Activated B cell treated with CpG ODN at 0.5 μM for 24 hours (primary cell): Measurements from ENCODE around the gene PNPLA5. TPM values are rescaled to one million over a fixed set of nuclear protein-coding genes. Genes with fewer than 3 reads are reported as not detected.

Experiments used
- ATAC-seq: fragments of 200-7000 bp; cut with Tn5 transposase; one replicate; pipeline ENCODE4 v1.10.0; 2021; ENCODE audit warnings: low read depth, mild to moderate bottlenecking, moderate library complexity
- CTCF ChIA-PET: fragments of 350-600 bp; sonication (Branson Sonifier 250); formaldehyde crosslinking; loops from one replicate; lab custom pipeline; 2021; ENCODE audit warnings: antibody characterized with exemption; lab: Charles Lee
- POLR2A ChIA-PET: fragments of 350-600 bp; sonication (Branson Sonifier 250); formaldehyde crosslinking; loops from one replicate; lab custom pipeline; 2021; ENCODE audit warnings: antibody characterized with exemption; lab: Charles Lee
- DNase-seq: peaks from one replicate; pipeline ENCODE4 v3.0.0; 2022
- H3K27ac Mint-ChIP-seq: one replicate; pipeline ENCODE4 v1.8.0; 2020; ENCODE audit warnings: mixed read lengths
- H3K27me3 Mint-ChIP-seq: one replicate; pipeline ENCODE4 v1.8.0; 2021; ENCODE audit warnings: mixed read lengths
- H3K36me3 Mint-ChIP-seq: one replicate; pipeline ENCODE4 v1.8.0; 2021; ENCODE audit warnings: low read depth, mixed read lengths
- H3K4me1 Mint-ChIP-seq: one replicate; pipeline ENCODE4 v1.8.0; 2021; ENCODE audit warnings: mixed read lengths
- H3K4me3 Mint-ChIP-seq: one replicate; pipeline ENCODE4 v1.8.0; 2020; ENCODE audit warnings: mild to moderate bottlenecking, mixed read lengths
- H3K9me3 Mint-ChIP-seq: one replicate; pipeline ENCODE4 v1.8.0; 2020; ENCODE audit warnings: mixed read lengths
- CTCF ChIP-seq: fragments of 200-600 bp; IDR thresholded peaks from one replicate; pipeline ENCODE4 v1.8.0; 2022; ENCODE audit warnings: antibody characterized with exemption, mild to moderate bottlenecking
- intact Hi-C: fragments of 100-400 bp; cut with micrococcal nuclease; formaldehyde crosslinking; loops from one replicate; pipeline ENCODE4 v1.15.1; 2024
- total RNA-seq: library from RNA; stranded (reverse); gene quantifications from 2 replicates; pipeline ENCODE4 v1.2.3, GENCODE V29; 2022

Gene PNPLA5
- total RNA-seq, 1 donor from 2014 or later = not detected

- TF ChIP-seq CTCF = no peak
- Mint-ChIP-seq H3K27me3 (peaks cover 6% of the 10 kb centered on the region), H3K4me1 (no peaks in the 10 kb centered on the region), H3K36me3 (no peaks in the 10 kb centered on the region), H3K27ac (no peak overlapping the region), H3K9me3 (no peaks in the 10 kb centered on the region), H3K4me3 (no peak overlapping the region)
- ATAC-seq (no peak), DNase-seq (no peak)
- CTCF ChIA-PET = no interaction called here
- POLR2A ChIA-PET = interaction anchor here (0.7 kb wide), 1 partner anchor 22 kb away, joined by 3 read pairs; the partner anchor contains the start of gene EFCAB6
- intact Hi-C loops = no loop called here
Observed at GRCh38 chr22:43833286-43834240, 58.2 kb downstream of the PNPLA5 start.

GRCh38 chr22:43832393-43833265 is 59.2 kb downstream of the PNPLA5 start:
- Mint-ChIP-seq H3K4me3 (no peak overlapping the region), H3K9me3 (no peaks in the 10 kb centered on the region), H3K36me3 (no peaks in the 10 kb centered on the region), H3K27me3 (peaks cover 6% of the 10 kb centered on the region), H3K4me1 (no peaks in the 10 kb centered on the region), H3K27ac (no peak overlapping the region)
- TF ChIP-seq CTCF = no peak
- POLR2A ChIA-PET = no interaction called here
- CTCF ChIA-PET = no interaction called here
- ATAC-seq (no peak), DNase-seq (no peak)
- intact Hi-C loops = no loop called here

- Mint-ChIP-seq H3K4me3 (no peak overlapping the region), H3K27me3 (peaks cover 6% of the 10 kb centered on the region), H3K36me3 (no peaks in the 10 kb centered on the region), H3K4me1 (no peaks in the 10 kb centered on the region), H3K9me3 (no peaks in the 10 kb centered on the region), H3K27ac (no peak overlapping the region)
- CTCF ChIA-PET = no interaction called here
- POLR2A ChIA-PET = no interaction called here
- ATAC-seq (no peak), DNase-seq (no peak)
- intact Hi-C loops = no loop called here
- TF ChIP-seq CTCF = no peak
Observed at GRCh38 chr22:43831561-43832392, 60.0 kb downstream of the PNPLA5 start.

- intact Hi-C loops = no loop called here
- Mint-ChIP-seq H3K27ac (no peak overlapping the region), H3K36me3 (no peaks in the 10 kb centered on the region), H3K4me1 (no peaks in the 10 kb centered on the region), H3K27me3 (peaks cover 6% of the 10 kb centered on the region), H3K4me3 (no peak overlapping the region), H3K9me3 (no peaks in the 10 kb centered on the region)
- no peak for TF ChIP-seq CTCF
- POLR2A ChIA-PET = no interaction called here
- DNase-seq = no peak
- ATAC-seq = no peak
- CTCF ChIA-PET = no interaction called here
Observed at GRCh38 chr22:43830931-43831560, 60.8 kb downstream of the PNPLA5 start.
